Keratinocyte (primary cell): ENCODE data around the gene ANO9. TPM values are rescaled to one million over a fixed set of nuclear protein-coding genes. Genes with fewer than 3 reads are reported as not detected.

Source experiments
- DNase-seq: peaks from one replicate; pipeline ENCODE4 v3.0.0-alpha.2; 2011; ENCODE audit warnings: low read depth, missing footprints, low spot score
- FAIRE-seq: peaks from 2 replicates; lab custom pipeline; 2011; peaks lifted over from hg19 to GRCh38; lab: Jason Lieb, UNC
- H2AFZ ChIP-seq: 2 replicates; pipeline ENCODE4 v1.6.0; 2012; ENCODE audit warnings: low read length, control low read depth, inconsistent platforms; ENCODE audit not compliant: control insufficient read depth
- H3K27ac ChIP-seq: 2 replicates; pipeline ENCODE4 v1.5.1; 2011; ENCODE audit warnings: low read length; ENCODE audit not compliant: control insufficient read depth, insufficient read depth
- H3K27me3 ChIP-seq: 3 replicates; pipeline ENCODE4 v1.6.0; 2011; ENCODE audit warnings: low read length; ENCODE audit not compliant: control insufficient read depth, insufficient read depth; ENCODE audit errors: extremely low read depth
- H3K36me3 ChIP-seq, 2 experiments: 2 replicates in 1 of 2; 3 replicates in 1 of 2; pipeline ENCODE4 v1.5.1; 2011; ENCODE audit warnings: low read length in 2 of 2, mild to moderate bottlenecking in 1 of 2; ENCODE audit not compliant: control insufficient read depth in 2 of 2, insufficient read depth in 2 of 2; ENCODE audit errors: extremely low read depth in 1 of 2
- H3K4me1 ChIP-seq: 3 replicates; pipeline ENCODE4 v1.5.1; 2011; ENCODE audit warnings: low read length; ENCODE audit not compliant: control insufficient read depth, insufficient read depth; ENCODE audit errors: extremely low read depth
- H3K4me2 ChIP-seq: 3 replicates; pipeline ENCODE4 v1.6.0; 2011; ENCODE audit warnings: low read depth, low read length; ENCODE audit not compliant: control insufficient read depth, insufficient read depth; ENCODE audit errors: extremely low read depth
- H3K4me3 ChIP-seq, 3 experiments: fragments of 200-600 bp in 1 of 3; sonication (generic) in 1 of 3; 2 replicates in 2 of 3; 3 replicates in 1 of 3; pipeline ENCODE4 v1.5.1; 2011 to 2016; ENCODE audit warnings: low read length in 3 of 3, mild to moderate bottlenecking in 3 of 3, control low read depth in 2 of 3, inconsistent platforms in 1 of 3, low read depth in 1 of 3, mixed read lengths in 1 of 3, mixed run types in 1 of 3, moderate library complexity in 1 of 3; ENCODE audit not compliant: control insufficient read depth in 2 of 3, insufficient read depth in 2 of 3; ENCODE audit errors: extremely low read depth in 1 of 3
- H3K79me2 ChIP-seq: 2 replicates; pipeline ENCODE4 v1.6.0; 2012; ENCODE audit warnings: low read length; ENCODE audit not compliant: control insufficient read depth, insufficient read depth
- H3K9ac ChIP-seq: 3 replicates; pipeline ENCODE4 v1.6.0; 2011; ENCODE audit warnings: low read length; ENCODE audit not compliant: control insufficient read depth, insufficient read depth; ENCODE audit errors: extremely low read depth
- H3K9me1 ChIP-seq: 3 replicates; pipeline ENCODE4 v1.6.0; 2011; ENCODE audit warnings: low read length; ENCODE audit not compliant: control insufficient read depth, insufficient read depth; ENCODE audit errors: extremely low read depth
- H3K9me3 ChIP-seq: 2 replicates; pipeline ENCODE4 v1.5.1; 2012; ENCODE audit warnings: low read depth, low read length; ENCODE audit not compliant: control insufficient read depth
- H4K20me1 ChIP-seq: 3 replicates; pipeline ENCODE4 v1.6.0; 2011; ENCODE audit warnings: low read length; ENCODE audit not compliant: control insufficient read depth, insufficient read depth; ENCODE audit errors: extremely low read depth
- EZH2 ChIP-seq: IDR thresholded peaks from one replicate; pipeline ENCODE4 v1.6.1; 2012; ENCODE audit warnings: inconsistent platforms, mild to moderate bottlenecking, low read length, moderate library complexity
- dilution Hi-C: fragments of 300-500 bp; cut with MboI; formaldehyde crosslinking; loops from one replicate; pipeline ENCODE4 v1.7.0; 2020; ENCODE audit warnings: low sequenced_read_pairs; ENCODE audit not compliant: extremely low pct_ligation_motif_present
- polyA plus RNA-seq, 5 experiments: library from polyadenylated mRNA; depleted of rRNA in 3 of 5; stranded (reverse) in 3 of 5; stranded (forward) in 1 of 5; unstranded in 1 of 5; fragments of >200 nt; gene quantifications; 1 replicate in 1 of 5; 2 replicates in 3 of 5; 3 replicates in 1 of 5; pipeline versions ENCODE4 v1.2.1 to v1.2.3, GENCODE V29; 2011 to 2012; ENCODE audit warnings: missing spikeins in 2 of 5, low read depth in 1 of 5, low replicate concordance in 1 of 5
- TF ChIP-seq, protein P1 (sequence below), 3 experiments: IDR thresholded peaks in 1 of 3; conservative IDR thresholded peaks in 1 of 3; optimal IDR thresholded peaks in 1 of 3; 2 replicates in 2 of 3; 3 replicates in 1 of 3; pipeline versions ENCODE3 to v1.5.1; 2011; ENCODE audit warnings: low read length in 3 of 3, mild to moderate bottlenecking in 3 of 3, moderate library complexity in 2 of 3, control low read depth in 1 of 3, inconsistent platforms in 1 of 3; ENCODE audit not compliant: insufficient read depth in 2 of 3; ENCODE audit errors: extremely low read depth in 1 of 3

Gene ANO9
- polyA plus RNA-seq, 1 donor (not counting 4 experiments of a cell fraction or from before 2014, with no cell fraction given), result 16.1 TPM

- DNase-seq (no peak), FAIRE-seq (no peak)
- no peak overlapping the region for H2AFZ ChIP-seq
- H3K36me3 ChIP-seq, result peaks cover 10 to 33% of the 10 kb centered on the region in 2 experiments
- dilution Hi-C loops, result no loop called here
- H3K9me1 ChIP-seq, result no peaks in the 10 kb centered on the region
- peaks cover 11% of the 10 kb centered on the region for H3K4me1 ChIP-seq
- no peak overlapping the region for H3K27ac ChIP-seq
- H3K9me3 ChIP-seq, result no peaks in the 10 kb centered on the region
- H3K27me3 ChIP-seq, result no peaks in the 10 kb centered on the region
- no peak overlapping the region for H3K4me2 ChIP-seq
- TF ChIP-seq, protein P1, sequence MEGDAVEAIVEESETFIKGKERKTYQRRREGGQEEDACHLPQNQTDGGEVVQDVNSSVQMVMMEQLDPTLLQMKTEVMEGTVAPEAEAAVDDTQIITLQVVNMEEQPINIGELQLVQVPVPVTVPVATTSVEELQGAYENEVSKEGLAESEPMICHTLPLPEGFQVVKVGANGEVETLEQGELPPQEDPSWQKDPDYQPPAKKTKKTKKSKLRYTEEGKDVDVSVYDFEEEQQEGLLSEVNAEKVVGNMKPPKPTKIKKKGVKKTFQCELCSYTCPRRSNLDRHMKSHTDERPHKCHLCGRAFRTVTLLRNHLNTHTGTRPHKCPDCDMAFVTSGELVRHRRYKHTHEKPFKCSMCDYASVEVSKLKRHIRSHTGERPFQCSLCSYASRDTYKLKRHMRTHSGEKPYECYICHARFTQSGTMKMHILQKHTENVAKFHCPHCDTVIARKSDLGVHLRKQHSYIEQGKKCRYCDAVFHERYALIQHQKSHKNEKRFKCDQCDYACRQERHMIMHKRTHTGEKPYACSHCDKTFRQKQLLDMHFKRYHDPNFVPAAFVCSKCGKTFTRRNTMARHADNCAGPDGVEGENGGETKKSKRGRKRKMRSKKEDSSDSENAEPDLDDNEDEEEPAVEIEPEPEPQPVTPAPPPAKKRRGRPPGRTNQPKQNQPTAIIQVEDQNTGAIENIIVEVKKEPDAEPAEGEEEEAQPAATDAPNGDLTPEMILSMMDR (optimal IDR thresholded peaks at IDR 0.05 in 1 of 3, IDR thresholded peaks at IDR 0.05 in 1 of 3, conservative IDR thresholded peaks at IDR 0.05 in 1 of 3; ENCODE audit: extremely low read depth in 1 of 3, insufficient read depth in 2 of 3, low read length in 3 of 3), result peak in 2 of 3 experiments; percentile 8 to 17
- no peak for TF ChIP-seq EZH2
- H3K4me3 ChIP-seq, result no peak overlapping the region
- H3K79me2 ChIP-seq, result peaks cover 54% of the 10 kb centered on the region
- H4K20me1 ChIP-seq, result peaks cover 13% of the 10 kb centered on the region
- H3K9ac ChIP-seq, result no peak overlapping the region
Measured at GRCh38 chr11:398826-399225, 43.0 kb downstream of the ANO9 start.

GRCh38 chr11:396948-397548 is 44.8 kb downstream of the ANO9 start:
- Histone ChIP-seq H3K9me1 (no peaks in the 10 kb centered on the region), H2AFZ (no peak overlapping the region), H4K20me1 (peaks cover 10% of the 10 kb centered on the region), H3K4me2 (no peak overlapping the region), H3K79me2 (peaks cover 61% of the 10 kb centered on the region), H3K9me3 (no peaks in the 10 kb centered on the region), H3K4me3 (no peak overlapping the region), H3K27me3 (no peaks in the 10 kb centered on the region), H3K36me3 (peaks cover 5 to 27% of the 10 kb centered on the region in 2 experiments), H3K9ac (no peak overlapping the region), H3K4me1 (peaks cover 15% of the 10 kb centered on the region), H3K27ac (no peak overlapping the region)
- TF ChIP-seq EZH2, result no peak
- TF ChIP-seq, protein P1 (optimal IDR thresholded peaks at IDR 0.05 in 1 of 3, IDR thresholded peaks at IDR 0.05 in 1 of 3, conservative IDR thresholded peaks at IDR 0.05 in 1 of 3; ENCODE audit: extremely low read depth in 1 of 3, insufficient read depth in 2 of 3, low read length in 3 of 3), result no peak
- DNase-seq, result no peak
- dilution Hi-C loops, result no loop called here
- FAIRE-seq, result no peak
